LNCAP (cell line): ENCODE data around the gene PSKH1.
A peak's percentile ranks its signal among the peaks of the same experiment; 100 is the strongest.

Experiments used
- TF ChIP-seq, protein P1 (sequence below): fragments of 450-650 bp; IDR thresholded peaks from 2 replicates; pipeline ENCODE4 v1.5.1; 2017; ENCODE audit warnings: mild to moderate bottlenecking

The PSKH1 gene

DNA sequence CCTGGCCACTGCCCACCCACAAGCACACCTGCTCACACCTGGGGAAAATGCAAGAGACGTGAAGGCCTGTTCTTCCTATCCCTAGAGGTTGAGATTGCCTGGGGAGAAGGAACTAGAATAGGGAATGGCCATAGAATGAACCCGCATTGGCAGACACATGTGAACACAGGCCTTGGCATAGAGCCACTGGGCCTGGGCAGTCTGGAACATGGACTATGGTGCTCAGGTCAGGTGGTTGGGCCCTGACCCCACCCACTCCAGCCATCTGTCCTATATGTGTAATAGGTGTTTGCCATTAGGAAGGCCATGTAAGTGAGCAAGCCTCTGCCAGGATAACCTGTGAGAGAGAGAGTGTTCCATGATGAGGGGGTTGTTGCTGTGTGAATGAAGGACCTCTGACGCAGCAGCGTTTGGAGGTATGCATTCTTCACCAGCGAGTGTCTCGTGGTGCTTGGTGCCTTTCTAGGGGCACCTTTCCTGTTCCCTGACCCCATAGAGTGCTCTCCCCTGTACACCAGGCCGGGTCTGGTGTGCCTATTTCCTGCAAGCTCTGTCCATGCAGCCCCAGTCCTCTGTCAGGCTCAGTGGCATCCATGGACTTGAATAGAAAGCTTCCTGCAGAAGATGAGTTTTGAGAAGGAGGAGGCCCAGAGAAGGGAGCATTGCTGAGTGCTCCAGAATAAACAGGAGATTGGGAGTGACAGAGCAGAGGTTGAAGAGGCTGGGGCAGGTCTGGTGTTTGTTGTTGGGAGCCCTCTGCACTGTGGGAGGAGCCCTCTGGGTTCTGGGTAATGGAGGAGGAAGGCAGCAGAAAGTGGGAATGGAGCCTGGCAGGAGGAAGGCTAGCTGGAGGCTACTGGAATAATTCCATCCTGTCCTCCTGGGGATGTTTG lies 23.0 kb downstream of the PSKH1 start:
- TF ChIP-seq, protein P1, sequence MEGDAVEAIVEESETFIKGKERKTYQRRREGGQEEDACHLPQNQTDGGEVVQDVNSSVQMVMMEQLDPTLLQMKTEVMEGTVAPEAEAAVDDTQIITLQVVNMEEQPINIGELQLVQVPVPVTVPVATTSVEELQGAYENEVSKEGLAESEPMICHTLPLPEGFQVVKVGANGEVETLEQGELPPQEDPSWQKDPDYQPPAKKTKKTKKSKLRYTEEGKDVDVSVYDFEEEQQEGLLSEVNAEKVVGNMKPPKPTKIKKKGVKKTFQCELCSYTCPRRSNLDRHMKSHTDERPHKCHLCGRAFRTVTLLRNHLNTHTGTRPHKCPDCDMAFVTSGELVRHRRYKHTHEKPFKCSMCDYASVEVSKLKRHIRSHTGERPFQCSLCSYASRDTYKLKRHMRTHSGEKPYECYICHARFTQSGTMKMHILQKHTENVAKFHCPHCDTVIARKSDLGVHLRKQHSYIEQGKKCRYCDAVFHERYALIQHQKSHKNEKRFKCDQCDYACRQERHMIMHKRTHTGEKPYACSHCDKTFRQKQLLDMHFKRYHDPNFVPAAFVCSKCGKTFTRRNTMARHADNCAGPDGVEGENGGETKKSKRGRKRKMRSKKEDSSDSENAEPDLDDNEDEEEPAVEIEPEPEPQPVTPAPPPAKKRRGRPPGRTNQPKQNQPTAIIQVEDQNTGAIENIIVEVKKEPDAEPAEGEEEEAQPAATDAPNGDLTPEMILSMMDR, result no peak

DNA sequence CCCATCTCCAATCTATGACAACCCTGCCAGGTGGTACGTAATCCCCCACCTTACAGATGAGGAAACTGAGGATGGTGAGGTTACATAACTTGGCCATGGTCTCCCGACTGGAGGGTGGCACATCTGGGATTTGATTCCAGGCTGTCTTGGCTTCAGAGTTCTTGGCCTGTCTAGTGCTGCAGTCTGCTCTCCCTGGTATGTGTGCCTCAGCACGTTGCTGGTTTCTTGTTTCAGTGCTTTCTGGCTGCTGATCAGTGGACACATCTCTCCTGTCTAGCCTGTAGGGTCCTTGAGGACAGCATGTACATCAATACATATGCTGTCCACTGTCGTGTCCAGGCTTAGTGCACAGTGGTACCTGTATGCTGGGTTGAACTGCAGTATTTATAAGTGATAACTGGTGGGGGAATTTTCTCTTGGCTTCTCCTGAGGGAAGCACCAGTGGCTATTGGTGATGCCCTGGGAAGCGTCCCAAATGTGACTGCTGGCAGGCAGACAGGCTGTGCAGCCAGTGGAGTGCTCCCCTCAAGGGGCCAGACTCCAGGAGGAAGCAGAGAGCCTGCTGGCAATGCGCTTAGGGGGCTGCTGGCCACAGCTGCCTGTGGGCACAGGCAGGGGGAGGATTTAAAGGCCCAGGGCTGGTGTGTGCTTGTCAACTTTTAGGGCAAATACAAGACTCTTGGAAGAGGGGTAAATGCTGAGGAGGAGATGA lies 24.2 kb downstream of the PSKH1 start:
- TF ChIP-seq, protein P1, result no peak

DNA sequence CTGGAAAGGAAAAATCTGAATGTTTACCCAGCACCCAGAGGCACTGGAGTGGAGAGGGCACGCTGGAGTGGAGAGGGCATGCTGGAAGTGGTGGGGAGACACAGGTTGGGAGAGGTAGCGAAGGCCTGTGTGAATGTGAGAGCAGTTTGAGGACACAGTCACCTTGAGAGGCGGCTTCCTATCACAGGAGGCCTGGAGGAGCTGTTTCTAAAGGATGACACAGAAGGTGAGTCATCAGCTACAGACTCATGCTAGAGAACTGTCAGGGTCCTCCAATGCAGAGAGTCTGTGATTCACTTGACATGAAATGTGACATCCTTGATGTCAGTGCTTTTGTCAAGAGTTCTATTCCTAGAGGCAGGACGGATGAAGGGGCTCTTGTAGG lies 24.8 kb downstream of the PSKH1 start:
- TF ChIP-seq, protein P1, result no peak

DNA sequence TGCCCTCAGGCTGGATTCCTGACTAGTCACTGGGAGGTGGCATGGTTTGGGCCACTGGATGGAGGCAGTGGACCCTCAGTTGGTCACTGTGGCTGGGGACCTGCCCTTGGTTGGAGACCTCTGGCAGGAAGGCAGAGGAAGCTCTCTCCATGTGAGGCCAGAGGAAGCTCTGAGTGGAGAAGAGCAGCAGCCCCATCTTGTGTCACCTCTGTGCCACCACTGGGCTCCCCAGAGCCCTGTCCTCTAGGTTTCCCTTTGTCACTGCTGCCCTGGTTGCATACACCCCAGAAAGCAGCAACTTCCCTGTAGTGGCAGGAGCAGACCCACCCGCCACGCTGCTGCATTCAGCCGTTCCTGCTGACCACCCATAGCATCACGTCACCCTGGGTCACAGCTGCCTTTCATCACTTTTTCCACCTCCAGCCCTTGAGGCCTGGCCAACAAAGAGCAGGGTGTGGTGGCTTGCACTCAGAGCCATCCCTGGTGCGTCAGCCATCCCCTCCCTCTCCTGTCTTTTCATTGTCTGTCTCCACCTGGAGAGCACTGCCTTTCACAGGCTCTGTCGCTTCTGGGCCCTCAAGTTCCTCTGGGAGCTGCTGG lies 26.7 kb downstream of the PSKH1 start:
- TF ChIP-seq, protein P1, result no peak

DNA sequence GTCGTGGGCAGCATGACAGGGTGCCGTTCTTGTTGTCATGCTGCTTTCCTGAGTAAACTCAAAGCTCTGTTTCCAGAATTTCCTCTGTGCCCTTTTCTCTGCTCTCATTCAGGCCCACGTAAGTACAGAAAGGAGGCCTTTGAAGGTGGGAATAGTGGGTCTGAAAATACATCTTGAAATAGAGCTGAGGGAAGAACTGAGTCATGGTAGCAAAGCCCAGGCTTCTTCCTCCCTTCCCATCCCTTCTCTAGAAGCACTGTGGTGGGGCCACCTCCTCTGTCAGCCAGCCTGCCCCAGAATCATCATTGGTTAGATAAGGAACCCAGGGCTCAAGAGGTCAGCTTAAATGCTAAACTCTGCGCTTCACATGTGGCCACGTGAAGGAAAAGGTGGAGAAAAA lies 29.2 kb downstream of the PSKH1 start:
- TF ChIP-seq, protein P1, result no peak

DNA sequence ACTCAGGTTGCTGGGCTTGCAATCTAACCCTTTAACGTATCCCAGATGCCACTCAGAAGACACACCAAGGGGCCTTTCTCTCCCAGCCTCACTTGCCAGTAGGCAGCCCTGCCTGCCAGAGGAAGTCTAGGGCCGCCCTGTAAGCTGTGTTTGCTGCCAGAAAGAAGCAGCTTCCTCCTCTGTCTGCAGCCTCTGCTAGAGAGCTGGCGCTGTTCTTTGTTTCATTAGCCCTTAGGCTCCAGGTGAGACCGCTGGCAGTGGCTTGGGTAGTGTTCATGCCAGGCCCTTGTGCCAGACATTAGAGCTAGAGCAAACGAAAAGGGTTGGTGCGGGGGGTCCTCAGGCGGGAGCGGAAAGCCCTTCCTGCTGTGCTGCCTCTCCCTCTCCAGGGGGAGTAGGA lies 29.7 kb downstream of the PSKH1 start:
- TF ChIP-seq, protein P1, result peak; percentile 18; the same call in 1 of the 2 replicates

DNA sequence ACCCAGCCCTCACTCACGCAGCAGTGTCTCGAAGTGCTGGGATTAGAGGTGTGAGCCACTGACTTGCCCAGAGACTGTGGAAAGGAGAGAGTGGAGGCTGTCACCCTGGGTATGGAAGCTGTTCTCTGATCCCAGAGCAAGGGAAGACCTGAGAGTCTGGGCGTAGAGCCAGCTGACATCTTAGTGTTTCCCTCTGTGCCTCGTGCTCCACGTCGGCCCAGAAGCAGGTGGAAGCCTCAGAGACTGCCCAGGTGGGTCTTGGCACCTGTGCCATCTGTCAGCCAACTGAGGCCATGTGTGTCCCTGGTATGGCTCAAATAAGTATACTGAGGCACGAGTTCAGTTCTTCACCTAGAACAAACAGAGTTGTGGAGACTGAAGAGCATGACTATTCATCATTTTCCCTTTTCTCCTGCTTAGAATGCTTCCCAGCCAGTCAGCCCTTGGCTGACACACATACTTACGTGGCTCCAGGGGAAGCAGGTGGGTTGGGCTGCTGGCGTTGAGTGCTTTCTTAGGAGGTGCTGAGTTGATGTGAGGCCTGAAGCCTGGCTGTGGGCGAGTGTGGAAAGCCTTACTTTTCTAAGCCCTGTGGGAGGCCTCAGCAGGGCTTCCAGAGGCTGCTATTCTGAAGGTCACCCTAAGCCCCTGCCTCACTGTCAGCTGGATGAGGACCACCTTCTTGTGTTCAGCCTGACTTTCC lies 30.5 kb downstream of the PSKH1 start:
- TF ChIP-seq, protein P1, result no peak
